Omental fat pad (tissue), 4 donors: ENCODE data around the gene SSR3. TPM values are rescaled to one million over a fixed set of nuclear protein-coding genes. Genes with fewer than 3 reads are reported as not detected.

ENCODE experiments used
- ATAC-seq: fragments of 150-250 bp; one replicate; pipeline ENCODE4 v1.9.1; 2016; ENCODE audit warnings: mild to moderate bottlenecking, moderate library complexity; ENCODE audit not compliant: low FRiP score
- DNase-seq: peaks from one replicate; pipeline ENCODE4 v3.0.0-alpha.2; 2019; ENCODE audit warnings: low spot score
- total RNA-seq, 4 donors: library from RNA; depleted of rRNA; stranded (reverse); fragments of >200 nt; gene quantifications; one replicate each; pipeline ENCODE4 v1.1.0, GENCODE V29; 2016
- TF ChIP-seq, protein P1 (sequence below), 3 donors: fragments of 450-650 bp; IDR thresholded peaks; one replicate each; pipeline ENCODE4 v1.5.1; 2016 to 2017; ENCODE audit warnings: antibody characterized with exemption in 3 of 3, mild to moderate bottlenecking in 3 of 3, moderate library complexity in 2 of 3

Gene SSR3
- total RNA-seq, 4 donors from 2014 or later: 81.0 to 132 (median 113) TPM

DNA sequence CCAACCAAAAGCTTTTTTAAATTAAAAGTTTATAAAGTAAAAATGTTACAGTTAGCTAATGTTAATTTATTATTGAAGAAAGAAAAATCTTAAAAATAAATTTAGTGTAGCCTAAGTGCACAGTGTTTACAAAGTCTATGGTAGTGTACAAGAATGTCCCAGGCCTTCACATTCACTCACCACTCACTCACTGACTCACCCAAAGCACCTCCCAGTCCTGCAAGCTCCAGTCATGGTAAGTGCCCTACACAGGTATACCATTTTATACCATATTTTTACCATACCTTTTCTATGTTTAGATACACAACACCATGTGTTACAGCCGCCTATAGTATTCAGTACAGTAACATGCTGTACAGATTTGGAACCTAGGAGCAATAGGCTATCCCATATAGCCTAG lies 29.1 kb downstream of the SSR3 start:
- ATAC-seq (no peak), DNase-seq (no peak)
- TF ChIP-seq, protein P1, sequence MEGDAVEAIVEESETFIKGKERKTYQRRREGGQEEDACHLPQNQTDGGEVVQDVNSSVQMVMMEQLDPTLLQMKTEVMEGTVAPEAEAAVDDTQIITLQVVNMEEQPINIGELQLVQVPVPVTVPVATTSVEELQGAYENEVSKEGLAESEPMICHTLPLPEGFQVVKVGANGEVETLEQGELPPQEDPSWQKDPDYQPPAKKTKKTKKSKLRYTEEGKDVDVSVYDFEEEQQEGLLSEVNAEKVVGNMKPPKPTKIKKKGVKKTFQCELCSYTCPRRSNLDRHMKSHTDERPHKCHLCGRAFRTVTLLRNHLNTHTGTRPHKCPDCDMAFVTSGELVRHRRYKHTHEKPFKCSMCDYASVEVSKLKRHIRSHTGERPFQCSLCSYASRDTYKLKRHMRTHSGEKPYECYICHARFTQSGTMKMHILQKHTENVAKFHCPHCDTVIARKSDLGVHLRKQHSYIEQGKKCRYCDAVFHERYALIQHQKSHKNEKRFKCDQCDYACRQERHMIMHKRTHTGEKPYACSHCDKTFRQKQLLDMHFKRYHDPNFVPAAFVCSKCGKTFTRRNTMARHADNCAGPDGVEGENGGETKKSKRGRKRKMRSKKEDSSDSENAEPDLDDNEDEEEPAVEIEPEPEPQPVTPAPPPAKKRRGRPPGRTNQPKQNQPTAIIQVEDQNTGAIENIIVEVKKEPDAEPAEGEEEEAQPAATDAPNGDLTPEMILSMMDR (IDR thresholded peaks at IDR 0.05): no peak

DNA sequence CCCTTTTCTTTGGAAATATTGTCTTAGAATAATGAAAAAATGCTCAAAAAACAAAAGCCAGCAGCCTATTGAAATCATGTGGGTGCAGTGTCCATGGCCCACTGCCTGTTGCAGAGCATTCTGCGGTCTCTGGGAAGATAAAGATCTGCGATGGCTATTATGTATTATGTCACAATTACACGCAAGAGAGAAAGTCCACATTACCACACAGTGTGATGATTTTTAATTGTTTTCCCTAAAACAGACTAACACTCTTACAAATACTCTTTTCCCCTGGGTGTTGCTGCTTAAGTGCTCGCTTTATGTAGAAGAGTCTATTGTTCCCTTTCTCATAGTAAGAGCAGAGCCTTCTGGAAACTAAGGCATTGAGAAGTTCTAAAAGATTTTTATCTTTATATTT lies 32.2 kb downstream of the SSR3 start:
- DNase-seq: no peak
- TF ChIP-seq, protein P1 (IDR thresholded peaks at IDR 0.05): no peak
- ATAC-seq: no peak

DNA sequence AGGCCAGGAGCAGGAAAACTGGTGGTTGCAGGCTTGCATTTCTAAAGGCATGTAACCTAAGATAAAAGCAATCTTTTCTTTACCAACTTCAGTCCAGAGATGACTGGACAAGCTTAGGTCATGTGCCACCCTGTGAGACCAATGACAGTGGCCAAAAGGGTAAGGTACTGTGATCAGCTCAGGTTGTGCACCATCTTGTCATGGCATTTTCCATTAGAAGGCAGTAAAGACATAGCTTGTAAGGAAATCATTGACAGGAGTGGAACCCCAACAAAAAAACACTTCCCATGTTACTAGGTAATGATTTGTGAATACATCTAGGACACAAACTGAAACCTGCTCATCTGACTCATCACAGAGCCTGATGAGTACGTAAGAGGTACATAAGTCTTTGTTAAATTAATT lies 35.2 kb downstream of the SSR3 start:
- TF ChIP-seq, protein P1 (IDR thresholded peaks at IDR 0.05): no peak
- ATAC-seq (no peak), DNase-seq (no peak)

DNA sequence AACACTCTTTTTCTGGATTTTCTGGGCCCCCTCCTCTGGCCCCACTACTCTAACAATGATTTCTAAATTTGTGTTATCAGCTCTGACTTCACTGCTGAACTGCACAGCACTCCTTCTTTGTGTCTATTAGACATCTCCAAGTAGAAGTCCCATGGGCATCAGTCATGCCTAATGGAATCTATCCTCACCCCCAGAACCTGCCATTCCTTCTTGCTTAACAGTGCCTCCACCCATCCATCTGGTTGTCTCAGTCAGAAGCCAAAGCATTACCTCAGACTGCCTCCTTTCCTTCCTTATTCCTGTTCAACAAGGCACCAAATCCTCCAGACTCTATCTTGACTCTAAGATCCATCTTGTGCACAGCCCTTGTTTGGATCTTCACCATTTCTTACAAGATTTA lies 36.2 kb downstream of the SSR3 start:
- no peak for ATAC-seq
- DNase-seq: no peak
- TF ChIP-seq, protein P1 (IDR thresholded peaks at IDR 0.05): no peak

DNA sequence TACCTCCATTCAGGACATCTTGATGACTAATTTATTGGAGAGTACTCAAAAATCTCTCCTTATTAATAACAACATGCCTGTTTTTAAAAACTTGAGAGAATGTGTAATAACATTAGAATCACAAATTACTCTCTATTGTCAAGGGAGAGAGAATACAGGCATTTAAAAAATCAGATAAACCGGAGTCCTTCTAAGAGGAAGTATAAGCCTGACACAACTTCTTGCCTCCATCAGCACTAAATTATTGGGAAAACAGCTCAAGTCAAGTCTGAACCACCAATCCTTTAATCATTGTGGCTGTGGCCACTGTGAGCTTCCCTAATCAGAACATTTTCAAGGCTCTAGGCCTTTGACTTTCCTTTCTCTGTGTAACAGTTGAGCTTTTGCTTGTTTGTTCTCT lies 38.0 kb downstream of the SSR3 start:
- DNase-seq (no peak), ATAC-seq (peak; percentile 67)
- TF ChIP-seq, protein P1 (IDR thresholded peaks at IDR 0.05): no peak

DNA sequence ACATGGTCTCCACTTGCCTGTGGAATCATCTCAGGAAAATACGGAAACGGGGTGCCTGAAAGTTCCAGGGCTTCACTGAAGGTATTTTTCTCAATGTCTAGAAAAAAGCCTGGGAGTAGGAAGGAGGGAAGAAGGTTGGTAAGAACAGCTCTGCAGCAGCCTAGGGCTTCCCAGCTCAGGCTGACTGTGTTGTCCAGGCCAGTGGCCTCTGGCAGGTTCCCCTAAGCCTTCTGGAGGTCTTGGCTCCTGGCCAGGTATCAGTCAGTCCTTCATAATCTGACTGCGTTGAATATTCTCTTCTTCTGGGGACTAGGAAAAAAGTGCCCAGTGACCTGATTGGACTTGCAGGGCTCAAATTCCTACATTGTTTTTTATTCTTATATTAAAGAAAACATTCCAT lies 38.6 kb downstream of the SSR3 start:
- no peak for DNase-seq
- ATAC-seq: no peak
- TF ChIP-seq, protein P1 (IDR thresholded peaks at IDR 0.05): no peak

DNA sequence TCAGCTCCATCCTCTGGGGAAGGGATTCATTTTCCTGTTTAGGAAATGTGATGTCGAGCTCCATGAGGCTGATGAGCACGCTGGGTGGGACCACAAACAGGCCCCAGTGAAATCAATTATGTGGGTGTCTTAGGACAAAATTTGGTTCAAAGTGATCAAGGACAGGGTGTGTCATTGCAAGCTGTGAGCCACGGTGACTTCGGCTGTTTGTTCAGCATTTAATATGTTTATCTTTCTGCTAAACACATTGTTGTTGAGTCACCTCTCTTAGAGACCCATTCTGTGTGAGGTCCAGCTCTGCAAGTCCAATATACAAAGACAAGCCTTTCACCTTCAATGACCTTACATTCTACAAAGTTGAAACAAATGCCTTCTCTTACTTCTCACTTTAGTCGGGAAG lies 41.3 kb downstream of the SSR3 start:
- ATAC-seq (no peak), DNase-seq (no peak)
- TF ChIP-seq, protein P1 (IDR thresholded peaks at IDR 0.05): no peak
